A673 (cell line): ENCODE data around the gene MRPL48.

ENCODE experiments used
- CTCF ChIP-seq: fragments of 300-800, 200-600 bp; sonication (generic); conservative IDR thresholded peaks from 2 replicates; pipeline ENCODE4 v1.5.1; 2017; ENCODE audit warnings: low read depth, mild to moderate bottlenecking, antibody characterized with exemption, low read length, moderate library complexity, mixed read lengths
- EZH2 ChIP-seq: fragments of 200-600 bp; sonication (generic); IDR thresholded peaks from 2 replicates; pipeline ENCODE4 v1.6.1; 2017; ENCODE audit warnings: borderline replicate concordance, low read depth, mild to moderate bottlenecking, mixed read lengths, antibody characterized with exemption, low read length; ENCODE audit not compliant: poor library complexity, severe bottlenecking

DNA sequence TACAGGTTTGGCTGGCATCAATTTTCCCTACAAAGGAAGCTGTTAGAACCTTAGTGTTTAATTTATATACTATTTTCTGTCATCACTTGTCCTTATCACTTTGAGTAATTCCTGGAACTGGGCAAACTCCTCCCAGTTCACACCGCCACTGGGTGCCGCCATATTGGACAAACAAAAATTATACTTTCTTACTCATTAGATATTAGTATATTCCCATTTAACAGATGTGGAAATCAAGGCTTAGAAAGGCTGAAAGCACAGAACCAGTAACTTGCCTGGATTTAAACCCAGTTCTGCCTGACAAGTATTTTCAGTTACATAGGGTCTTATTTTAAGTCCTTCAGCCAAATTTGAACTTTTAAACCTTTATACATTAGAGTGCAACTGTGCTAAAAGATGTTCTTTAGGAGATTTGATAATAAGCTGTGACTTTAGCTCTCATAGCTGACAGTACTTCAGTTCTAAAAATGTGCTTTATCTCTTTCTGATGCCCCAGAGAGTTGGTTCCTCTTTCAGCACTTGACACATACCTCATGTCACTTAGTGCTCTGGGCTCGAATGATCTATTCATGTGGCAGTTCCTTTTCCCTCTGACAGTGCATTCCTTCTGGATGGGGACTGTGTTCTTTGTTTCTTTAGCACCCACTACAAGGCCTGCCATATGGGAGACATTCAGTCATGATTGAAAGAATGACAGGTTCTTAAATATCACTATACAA is 63.5 kb downstream of the MRPL48 start:
- TF ChIP-seq CTCF (no peak), EZH2 (no peak)
